Fibroblast of gingiva (primary cell): ENCODE measurements around the gene IGFBP6.

Experiments
- DNase-seq: peaks from one replicate; pipeline ENCODE4 v3.0.0-alpha.2; 2011; ENCODE audit warnings: low read depth

IGFBP6 gene

DNA sequence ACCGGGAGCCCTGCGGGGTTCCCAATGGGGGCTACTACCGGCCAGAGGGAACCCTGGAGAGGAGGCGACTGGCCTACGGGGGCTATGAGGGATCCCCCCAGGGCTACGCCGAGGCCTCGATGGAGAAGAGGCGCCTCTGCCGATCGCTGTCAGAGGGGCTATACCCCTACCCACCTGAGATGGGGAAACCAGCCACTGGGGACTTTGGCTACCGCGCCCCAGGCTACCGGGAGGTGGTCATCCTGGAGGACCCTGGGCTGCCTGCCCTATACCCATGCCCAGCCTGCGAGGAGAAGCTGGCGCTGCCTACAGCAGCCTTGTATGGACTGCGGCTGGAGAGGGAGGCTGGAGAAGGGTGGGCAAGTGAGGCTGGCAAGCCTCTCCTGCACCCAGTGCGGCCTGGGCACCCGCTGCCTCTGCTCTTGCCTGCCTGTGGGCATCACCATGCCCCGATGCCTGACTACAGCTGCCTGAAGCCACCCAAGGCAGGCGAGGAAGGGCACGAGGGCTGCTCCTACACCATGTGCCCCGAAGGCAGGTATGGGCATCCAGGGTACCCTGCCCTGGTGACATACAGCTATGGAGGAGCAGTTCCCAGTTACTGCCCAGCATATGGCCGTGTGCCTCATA is 37.9 kb upstream of the IGFBP6 start:
- DNase-seq: no peak

DNA sequence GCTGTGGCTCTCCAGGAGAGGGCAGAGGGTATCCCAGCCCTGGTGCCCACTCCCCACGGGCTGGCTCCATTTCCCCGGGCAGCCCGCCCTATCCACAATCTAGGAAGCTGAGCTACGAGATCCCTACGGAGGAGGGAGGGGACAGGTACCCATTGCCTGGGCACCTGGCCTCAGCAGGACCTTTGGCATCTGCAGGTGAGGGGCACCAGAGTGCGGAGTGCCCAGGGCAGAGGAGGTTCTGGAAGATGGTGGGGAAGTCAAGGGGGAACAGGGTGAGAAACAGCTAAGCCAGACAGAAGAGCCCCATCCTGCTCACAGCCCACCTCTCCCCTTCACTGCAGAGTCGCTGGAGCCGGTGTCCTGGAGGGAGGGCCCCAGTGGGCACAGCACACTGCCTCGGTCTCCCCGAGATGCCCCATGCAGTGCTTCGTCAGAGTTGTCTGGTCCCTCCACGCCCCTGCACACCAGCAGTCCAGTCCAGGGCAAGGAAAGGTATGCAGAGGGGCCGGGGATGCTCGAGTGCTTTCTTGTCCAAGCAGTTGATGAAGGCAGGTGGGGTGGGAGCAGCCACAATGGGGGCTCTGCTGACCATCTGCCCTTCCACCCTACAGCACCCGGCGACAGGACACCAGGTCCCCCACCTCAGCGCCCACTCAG is 37.3 kb upstream of the IGFBP6 start:
- DNase-seq: no peak

DNA sequence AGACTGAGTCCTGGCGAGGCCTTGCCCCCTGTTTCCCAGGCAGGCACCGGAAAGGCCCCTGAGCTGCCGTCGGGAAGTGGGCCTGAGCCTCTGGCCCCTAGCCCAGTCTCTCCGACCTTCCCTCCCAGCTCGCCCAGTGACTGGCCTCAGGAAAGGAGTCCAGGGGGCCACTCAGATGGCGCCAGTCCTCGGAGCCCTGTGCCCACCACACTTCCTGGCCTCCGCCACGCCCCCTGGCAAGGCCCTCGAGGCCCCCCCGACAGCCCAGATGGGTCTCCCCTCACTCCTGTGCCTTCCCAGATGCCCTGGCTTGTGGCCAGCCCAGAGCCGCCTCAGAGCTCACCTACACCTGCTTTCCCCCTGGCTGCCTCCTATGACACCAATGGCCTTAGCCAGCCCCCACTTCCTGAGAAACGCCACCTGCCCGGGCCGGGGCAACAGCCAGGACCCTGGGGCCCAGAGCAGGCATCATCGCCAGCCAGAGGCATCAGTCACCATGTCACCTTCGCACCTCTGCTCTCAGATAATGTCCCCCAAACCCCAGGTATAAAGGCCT is 36.7 kb upstream of the IGFBP6 start:
- no peak for DNase-seq

DNA sequence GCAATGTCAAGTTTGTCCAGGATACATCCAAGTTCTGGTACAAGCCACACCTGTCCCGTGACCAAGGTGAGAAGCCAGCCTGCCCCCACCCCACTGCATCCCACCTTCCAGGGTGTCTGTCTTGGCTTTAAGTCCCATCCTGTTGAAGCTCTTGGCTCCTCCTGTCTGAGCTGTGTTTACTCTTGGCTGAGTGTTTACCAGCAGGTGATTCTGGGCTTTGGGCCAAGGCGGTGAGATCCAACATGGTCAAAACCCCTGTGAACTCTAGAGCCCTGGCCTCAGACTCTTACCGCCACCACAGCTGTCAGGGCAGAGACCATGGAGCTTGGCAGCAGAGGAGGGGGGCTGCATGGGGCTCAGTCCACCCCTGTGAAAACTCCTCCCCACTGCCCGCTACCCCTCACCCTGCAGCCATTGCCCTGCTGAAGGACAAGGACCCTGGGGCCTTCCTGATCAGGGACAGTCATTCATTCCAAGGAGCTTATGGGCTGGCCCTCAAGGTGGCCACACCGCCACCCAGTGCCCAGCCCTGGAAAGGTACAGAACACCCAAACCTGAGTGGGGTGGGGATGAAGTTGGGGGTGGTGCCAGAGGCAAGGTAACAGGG is 36.0 kb upstream of the IGFBP6 start:
- DNase-seq: no peak

DNA sequence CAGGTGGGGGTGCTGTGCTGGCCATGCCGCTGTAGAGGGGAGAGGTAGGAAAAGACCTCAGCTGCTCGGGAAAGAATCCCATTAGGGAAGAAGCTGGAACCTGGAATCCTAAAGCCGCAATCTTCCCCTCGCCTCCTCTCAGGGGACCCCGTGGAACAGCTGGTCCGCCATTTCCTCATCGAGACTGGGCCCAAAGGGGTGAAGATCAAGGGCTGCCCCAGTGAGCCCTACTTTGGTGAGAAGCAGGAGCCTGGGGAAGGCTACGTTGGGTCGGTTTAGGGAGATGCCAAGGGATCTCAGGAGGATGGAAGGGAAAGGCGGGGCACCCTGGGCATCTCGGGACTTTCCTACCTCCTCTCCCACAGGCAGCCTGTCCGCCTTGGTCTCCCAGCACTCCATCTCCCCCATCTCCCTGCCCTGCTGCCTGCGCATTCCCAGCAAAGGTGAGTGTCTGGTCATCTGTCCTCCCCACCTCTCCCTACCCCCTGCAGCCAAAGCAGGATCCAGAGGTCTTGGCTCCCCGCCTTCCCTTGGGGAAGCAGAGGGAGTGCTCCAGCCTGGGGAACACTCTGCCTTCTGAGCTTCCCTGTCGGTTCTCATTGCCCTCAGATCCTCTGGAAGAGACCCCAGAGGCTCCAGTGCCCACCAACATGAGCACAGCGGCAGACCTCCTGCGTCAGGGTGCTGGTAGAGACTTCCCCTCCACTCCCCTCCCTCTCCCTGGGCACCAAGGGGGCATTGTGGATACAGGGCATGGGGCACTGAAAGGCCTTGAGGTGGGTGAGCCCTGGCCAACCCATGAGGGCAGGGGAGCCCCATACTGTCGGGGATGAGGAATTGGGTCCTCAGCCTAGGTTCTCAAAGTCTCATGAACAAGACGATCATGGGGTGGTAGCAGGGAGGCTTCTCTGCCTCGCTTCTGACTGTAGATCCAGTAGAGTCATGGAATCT is 35.2 kb upstream of the IGFBP6 start:
- DNase-seq: no peak

DNA sequence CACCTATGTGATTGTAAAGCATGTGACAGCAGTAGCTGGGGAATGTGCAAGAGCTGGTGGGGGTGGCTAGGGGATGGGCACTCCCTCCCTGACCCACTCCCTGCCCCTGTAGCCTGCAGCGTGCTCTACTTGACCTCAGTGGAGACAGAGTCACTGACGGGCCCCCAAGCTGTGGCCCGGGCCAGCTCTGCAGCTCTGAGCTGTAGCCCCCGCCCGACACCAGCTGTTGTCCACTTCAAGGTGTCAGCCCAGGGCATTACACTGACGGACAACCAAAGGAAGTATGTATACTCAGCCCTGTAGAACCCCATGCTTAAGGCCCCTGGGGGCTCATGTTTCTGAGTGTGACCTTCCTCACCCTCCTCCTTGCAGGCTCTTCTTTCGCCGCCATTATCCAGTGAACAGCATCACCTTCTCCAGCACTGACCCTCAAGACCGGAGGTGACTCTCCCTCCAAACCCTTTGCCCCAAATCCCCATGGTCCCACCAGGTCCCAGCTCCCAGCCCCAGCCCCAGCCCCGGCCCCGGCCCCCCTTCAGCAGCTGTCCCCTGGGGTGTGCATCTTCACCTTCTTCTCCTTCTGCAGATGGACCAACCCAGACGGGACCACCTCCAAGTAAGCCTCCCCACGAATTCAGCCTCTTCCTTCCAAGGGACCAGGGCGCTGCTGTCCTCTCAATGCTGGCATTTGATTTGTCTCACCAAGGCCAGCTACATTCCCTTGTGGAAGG is 34.3 kb upstream of the IGFBP6 start:
- DNase-seq: no peak

DNA sequence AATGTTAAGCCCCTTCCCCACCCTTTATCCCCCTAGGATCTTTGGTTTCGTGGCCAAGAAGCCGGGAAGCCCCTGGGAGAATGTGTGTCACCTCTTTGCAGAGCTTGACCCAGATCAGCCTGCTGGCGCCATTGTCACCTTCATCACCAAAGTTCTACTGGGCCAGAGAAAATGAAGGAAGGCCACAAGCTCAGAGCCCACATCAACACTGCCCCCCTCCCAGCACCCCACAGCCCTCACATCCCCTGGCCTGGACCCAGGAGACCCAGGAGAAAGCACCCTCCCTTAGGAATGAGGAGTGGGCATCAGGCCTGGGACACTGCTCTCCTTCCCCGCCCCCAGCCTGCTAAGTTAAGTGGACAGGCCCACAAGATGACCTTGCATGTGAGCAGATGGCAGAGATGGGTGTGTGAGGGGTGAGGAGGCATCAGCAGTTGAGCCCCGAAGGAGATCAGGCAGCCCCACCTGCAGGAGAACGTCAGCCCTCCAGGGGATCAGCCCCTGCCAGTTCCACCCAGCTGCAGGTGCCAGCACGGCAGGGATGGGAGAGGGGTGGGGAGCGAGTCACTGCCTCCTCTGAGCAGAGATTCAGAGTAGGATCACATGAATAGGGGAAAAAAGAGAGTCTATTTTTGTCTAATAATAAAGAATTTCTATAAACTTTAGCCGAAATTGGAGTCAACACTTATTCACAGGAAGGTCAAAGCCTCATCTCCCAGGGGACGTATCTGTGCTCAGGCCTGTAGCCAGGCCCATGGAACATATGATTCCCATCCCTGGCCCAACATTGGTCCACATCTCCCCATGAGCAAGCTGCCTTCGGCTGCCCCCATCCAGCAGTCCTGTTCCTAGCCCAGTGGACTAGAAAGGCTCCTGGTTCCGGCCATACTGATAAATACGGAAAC is 33.5 kb upstream of the IGFBP6 start:
- peak; percentile 97 for DNase-seq

DNA sequence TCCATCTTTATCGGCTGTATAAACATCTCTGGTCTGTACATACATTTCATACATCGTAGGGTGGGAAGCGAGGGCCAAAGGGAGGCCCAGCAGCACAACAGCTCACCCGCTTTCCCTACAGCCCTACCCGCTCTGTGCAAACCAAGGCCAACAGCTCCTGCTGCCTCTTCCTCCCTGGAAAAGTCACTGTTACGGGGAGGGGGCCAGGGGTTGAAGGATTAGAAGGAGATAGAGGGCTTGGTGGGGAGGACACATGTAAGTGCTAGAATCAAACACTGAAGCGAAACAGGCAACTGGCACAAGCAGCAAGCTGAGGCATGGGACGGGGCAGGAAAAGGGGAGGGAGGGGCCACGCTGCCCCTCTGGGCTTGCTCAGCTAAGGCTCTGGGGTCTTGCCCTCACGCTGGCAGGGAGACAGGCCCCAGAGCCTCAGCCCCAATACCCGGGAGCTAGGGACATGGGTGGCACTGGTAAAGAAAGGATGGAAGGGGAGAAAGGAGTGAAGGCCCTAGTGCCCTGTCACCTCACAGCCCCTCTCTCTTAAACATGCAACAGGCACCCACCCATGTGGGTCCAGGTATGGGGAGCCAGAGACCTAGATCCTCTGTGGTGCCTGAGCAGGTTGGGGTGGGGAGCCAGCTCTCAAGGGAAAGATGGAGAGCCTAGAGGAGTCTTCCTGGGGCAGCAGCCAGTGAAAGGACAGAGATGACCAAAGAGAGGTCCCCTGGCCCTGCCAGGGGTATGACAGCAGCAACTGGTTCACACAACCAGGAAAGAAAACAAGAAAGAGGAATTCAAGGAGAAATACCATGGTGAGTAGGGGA is 32.6 kb upstream of the IGFBP6 start:
- DNase-seq: peak; percentile 6

DNA sequence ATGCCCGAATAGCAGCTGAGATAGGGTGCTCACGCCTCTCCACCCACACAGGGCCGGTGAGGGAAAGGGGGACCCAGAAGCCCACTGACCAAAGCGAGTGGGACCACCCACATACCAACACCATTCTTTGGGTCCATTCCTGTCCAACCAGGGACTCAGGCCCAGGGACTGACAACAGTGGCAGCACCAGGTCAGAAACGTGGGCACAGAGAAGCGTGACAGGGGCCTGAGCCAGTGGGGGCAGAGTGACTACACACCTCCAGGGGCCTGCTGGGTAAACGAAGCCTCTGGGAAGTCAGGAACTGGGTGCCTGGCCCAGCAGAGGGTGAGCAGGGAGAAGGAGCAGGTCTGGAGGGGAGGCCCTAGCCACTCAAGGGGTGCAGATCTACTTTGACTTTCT is 32.0 kb upstream of the IGFBP6 start:
- peak; percentile 21 for DNase-seq

DNA sequence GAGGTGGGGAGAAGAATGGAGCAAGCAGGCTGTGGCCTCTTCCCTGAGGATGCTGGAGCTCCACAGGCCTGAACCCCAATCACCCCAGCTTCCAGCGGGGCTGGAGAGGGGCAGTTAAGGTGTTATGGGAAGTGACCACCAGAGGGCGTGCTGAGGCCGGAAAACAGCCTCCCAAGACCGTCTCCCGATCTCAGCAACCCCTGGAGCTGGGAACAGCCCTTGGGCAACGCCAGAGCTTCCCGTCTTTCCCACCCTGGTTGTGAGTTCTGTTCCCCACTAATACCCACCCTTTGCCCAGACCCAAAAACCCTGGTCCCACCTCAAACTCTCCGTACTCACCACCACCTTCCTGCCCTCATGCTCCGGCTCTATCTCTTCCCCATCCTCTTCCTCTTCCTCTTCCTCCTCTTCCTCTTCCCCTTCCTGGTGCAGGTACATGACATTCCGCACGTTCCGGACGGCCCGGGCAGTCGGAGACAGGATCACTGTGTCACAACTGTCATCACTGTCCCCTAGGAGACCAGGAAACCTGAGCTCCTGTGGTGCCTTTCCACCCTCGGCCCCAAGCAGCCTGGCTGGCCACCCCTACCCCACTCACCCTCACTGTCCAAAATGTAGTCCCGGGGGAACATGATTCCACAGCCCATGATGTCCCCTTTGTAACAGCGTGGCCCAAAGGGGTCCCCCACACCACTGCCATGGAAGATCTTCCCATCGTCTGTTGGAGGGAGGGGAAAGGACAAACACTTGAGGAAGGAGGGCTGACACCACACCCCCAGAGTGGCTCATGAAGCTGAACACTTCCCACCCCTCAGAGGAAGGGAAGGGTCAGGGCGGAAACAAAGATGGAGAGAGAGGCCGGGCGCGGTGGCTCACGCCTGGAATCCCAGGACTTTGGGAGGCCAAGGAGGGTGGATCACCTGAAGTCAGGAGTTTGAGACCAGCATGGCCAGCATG is 31.2 kb upstream of the IGFBP6 start:
- peak; percentile 76 for DNase-seq

DNA sequence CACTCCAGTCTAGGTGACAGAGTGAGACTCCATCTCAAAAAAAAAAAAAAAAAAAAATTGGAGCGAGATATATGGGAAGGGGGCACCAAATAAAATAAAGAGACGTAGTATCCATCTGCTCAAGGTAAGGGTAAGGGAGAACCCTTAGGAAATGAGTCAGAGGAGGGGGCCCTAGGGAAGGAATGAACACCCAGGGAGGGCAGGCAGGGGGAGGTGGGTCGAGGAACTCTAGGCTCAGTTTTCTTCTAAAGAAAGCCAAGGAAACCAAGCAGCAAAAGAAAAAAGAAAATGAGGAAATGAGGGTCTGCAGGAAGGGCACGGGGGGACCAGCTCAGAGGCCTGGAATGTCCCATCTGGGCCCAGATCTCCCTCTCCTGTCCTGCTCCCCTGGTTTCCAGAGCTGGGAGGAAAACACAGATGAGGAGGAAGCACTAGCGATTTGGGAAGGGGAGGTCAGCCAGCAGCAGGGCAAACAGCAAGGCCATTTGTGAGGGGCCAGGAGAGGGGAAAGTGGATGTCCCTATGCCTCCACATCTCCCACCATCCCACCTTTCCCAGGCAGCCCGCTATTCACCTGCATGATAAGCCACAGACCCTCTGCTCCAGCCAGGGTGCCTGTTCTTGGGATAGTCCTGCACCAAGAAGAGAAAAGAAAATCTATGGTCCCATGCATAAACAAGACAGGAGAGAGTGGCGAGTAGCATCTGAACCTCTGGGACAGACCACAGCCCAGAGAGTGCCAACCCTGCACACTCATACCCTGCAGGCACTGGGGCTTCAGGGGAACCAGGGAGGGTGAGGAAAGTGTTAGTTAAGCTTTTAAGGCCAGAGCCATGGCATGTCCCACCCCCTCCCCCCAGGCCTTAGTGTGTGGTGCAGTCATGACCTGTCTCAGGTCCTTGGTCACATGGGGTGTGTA is 30.1 kb upstream of the IGFBP6 start:
- peak; percentile 34 for DNase-seq

DNA sequence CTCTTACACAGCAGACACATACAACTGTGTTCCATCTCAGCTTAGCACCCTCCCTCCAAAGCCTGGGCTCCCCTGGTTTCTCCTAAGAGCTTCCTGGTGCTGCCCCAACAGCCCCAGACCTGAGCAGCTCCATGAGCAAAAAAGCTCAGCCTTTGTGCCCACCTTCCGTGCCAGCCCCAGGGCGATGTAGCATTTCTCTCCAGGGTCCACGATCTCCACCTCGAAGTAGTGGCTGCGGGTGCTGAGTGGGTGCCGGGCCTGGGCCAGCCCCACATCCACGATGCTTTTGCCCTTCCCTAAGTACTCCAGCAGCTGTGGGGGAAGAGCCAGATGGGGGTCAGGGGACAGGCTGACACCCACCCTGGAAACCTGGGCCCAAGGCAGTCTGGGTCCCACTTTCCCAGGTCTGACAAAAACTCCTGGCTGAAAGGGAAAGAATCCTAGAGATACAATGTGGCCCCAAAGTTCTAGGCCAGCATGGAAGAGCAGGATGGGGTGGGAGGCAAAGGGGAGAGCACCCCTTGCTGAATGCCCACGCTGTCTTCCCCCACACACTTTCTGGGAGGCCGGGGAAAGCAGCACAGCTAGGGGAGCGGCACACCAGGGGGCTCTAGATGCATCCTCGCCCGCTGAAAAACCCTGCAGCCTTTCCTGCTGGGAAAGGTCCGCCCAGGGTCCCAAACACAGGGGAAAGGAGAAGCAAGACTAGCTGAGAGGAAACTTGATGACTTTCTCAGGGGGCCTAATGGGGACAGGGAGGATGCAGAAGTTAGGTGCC is 29.3 kb upstream of the IGFBP6 start:
- DNase-seq: no peak

DNA sequence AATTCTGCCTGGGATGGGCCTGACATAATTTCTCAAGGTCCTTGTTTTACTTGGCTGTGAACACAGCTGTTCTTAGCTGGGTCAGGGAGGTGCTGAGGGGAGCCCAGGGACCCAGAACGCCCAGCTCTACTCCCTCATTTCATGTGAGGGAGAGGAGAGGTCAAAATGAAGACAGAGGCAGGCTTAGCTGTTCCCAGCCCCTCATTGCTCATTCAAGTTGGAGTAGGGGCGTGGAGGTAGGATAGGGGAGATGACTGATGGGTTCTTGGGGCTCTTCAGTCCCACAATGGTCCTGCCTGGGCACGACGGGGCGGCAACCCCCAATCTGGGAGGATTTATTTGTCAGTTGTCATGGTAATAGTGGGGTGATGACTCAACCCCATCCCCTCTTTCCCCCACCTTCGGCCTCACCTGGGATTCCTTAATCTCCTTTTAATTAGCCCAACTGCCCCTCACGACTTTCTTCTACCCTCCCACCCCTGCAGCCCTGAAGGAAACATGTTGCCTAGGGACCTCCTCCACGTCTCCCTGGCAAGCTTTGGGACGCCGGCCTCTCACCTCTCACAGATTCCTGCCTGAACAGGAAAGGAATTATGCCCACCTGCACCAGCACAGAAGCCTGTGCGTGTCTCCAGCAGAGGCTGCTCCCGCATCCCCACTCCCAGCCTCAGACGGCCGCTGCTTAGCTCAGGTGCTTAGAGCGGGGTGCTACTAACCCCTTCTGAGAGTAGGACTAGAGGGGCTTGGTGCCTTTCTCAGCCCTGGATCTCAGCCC is 28.5 kb upstream of the IGFBP6 start:
- peak; percentile 13 for DNase-seq

DNA sequence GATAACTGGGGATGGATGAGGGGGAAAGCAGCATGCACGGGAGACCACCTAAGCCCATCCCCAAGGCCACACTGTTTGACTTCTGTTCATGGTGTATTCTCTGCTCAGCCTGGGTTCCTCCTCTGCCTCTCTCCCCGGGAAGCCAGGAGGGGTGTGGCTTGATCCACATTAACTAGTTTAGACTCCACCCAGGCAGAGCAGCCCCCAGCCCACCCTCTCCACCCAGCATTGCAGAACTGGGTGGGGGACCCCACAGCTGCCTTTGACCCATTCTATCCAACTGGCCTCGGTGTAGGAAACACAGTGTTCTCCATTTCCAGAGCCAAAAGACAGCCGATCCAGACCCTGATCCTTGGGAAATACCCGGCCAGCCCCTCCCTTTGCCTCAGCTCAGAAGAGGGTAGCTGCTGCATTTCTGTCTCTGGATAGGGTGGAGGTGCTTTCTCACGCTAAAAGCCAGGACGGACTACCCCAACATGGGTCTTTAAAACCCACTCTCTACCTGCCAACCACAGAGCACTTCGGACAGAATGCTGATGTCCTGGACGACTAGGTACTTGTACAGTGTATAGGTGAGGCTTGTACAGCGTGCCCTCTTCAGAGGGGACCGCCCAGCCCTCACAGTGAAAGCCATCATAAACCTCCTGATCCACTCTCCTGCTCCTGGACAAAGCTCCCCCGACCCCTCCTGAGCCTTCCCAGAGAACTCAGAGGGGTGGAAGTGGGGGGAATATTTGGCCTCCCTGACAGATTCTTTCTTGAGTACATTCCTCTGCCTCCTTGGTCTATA is 27.7 kb upstream of the IGFBP6 start:
- DNase-seq: peak; percentile 1
